Measurements from ENCODE around the gene CCDC60.

CCDC60 gene

DNA sequence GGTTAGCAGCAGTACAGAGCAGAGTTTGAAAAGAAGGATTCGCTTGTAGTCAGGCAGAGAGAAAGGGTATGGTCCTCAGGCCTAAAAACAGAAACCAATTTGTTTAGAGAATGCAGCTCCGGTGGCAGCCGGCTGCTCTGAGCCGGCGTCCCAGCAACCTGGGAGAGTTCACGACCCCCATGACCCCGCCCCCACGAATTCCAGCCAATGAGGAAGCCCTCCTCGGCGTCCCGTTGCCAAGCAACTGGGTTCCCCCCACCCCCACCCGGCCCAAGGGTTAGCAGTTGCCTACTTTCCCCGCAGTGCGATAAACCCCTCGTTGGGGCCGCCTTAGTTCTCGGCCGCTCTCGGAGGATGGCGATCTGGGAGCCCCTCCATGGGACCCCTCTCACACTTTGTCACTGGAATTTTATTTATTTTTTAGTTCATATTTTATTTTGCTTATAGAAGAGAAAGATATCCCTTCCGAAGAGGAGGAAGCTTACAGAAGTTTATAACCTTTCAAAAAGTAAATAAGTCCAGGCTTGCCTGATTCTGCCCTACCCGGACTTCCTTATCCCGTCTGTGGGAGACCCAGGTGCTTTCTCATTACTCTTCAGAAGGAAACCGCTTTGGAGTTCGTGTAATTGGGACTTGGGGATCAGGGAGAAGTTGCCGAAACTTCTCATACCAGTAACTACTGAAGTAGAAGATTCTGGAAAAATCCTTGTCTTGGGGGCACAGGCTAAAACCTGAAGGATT lies at the start of gene CCDC60:
Gene CCDC60 (plus strand): TSS at position 300 of the 741 bp plus-strand sequence. CDS start 448 bp downstream, outside the sequence.
- no peak for DNase-seq (ENCODE audit: low read depth)

DNA sequence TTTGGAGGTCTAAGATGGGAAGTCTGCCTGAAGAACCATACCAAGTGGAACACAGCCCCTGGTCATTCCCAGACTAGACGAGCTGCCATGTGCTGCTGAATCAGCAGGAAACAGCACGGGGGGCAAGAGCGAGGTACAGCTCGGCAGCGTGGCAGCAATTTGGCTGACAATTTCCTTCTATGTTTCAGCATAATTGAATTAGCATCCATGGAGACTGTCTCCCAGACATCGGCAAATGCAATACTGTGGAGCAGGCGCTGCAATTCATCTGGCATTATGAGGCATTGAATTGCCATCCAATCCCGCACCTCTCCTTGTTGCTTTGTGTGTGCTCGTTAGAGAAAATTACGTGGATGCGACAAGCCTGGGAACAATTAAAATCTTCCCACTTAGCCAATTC lies 46.0 kb upstream of the CCDC60 start:
- DNase-seq (ENCODE audit: low read depth): no peak

DNA sequence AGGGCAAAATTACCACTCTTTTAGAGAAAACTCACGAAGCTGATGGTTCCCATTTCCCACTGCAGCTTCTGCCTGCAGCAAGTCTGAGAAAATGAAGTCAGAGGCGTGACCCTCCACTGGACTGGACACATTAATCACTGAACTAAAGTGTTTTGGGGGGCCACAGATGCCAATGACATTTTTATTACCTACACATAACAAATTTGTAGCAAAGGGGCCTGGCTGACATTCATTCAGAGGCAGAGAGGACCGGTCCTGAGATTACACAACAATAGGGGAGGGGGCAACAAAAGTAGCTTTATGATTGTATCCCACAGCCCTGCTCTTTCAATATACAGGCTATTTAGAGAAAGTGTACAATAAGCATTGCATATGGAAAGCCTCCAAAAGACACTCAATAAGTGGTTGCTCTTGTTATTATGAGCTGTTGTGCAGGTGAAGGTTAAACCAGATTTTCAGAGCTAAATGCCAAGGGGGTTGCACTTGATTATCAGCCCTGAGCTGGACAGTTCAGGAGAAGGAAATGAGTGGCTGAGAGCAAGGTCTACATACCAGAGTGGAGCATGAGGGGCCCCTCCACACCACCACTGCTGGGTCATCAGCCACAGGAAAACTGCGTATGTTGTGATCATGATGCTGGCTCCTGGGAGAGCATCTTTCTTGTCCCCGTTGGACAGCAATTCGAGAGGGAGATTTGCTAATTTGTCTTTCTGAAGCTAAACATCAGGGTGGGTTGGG lies 41.5 kb upstream of the CCDC60 start:
- DNase-seq (ENCODE audit: low read depth): no peak

DNA sequence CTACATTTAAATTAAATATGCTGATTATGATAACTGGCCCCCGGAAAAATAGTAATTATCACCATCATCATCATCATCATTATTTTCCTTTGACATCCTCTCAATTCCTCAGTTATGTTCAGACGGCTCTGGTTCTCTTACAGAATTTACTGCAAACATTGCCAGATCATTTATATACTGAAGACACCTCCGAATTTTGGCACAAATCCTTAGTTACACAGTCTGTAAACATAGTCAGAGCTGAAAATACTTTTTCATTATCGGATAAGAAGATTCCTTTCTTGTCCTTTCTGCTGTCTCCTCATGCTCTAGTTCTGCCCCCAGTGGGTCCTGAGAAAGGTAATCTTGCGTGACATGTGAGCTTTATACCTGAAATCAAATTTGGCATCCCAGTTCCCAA lies 40.3 kb upstream of the CCDC60 start:
- DNase-seq (ENCODE audit: low read depth): no peak

DNA sequence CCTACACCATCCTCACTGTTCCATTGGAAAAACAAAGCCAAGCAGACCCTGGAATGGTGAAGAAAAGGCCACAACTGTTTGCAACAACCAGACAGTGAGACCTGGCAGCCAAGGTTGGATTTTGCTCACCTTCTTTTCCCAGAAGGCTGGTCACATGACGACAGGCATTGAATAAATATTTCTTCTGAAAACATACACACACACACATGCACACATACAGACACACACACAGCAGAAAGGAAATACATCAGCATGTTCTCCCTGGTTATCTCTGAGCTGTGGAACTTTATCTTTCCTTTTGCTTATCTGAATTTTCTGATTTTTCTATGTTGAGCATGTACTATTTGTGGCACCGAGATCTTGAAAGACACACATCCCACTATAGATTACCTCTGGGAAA lies 38.0 kb upstream of the CCDC60 start:
- DNase-seq (ENCODE audit: low read depth): no peak

- no peak for DNase-seq (ENCODE audit: low read depth)
Observed at GRCh38 chr12:119299130-119299529, 35.4 kb upstream of the CCDC60 start.

- no peak for DNase-seq (ENCODE audit: low read depth)
Observed at GRCh38 chr12:119301379-119301778, 33.1 kb upstream of the CCDC60 start.

DNA sequence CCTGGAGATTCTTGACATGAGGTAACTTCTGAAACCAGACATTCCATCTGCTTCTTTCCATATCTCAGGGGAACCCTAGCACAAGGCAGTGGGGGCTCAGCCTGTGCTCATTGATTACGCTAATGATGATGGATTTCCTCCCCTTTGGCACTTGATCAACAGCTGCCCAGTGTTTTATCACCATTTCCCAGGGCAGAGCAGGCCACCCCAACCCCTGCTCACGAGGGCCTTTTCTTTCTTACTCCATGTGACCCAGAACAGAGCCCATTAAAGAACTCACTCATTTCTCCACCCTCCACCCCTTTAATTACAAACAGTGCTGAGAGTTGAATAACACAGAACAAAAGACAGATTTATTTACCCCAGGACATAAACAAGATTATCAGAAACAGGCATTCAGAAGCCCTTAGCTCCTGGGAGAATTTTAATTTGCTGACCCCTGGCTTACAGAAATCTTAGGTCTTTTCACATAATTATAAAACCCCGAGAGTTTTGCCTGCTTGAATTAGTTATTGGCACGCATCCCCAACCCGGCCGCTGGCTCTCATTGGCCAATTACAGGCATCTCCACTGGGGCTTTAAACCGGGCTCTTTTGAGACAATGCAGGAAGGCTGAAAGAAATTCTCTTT lies 32.0 kb upstream of the CCDC60 start:
- DNase-seq (ENCODE audit: low read depth): no peak

GRCh38 chr12:119306593-119306992 lies 27.9 kb upstream of the CCDC60 start:
- DNase-seq (ENCODE audit: low read depth): no peak

DNA sequence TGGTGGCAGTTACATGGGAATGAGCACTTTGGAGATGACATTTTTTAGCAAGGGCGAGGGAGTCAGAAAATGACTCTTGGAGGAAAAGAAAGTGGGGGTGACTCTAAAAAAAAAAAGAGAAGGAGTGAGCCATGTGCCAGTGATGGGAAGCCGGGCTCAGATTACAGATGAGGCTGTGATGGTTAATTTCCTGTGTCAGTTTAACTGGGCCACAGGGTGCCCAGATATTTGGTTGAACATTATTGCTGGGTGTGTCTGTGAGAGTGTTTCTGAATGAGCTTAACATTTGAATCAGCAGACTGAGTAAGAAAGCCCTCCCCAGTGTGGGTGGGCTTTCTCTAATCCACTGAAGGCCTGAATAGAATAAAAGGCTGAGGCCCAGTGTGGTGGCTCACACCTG lies 26.8 kb upstream of the CCDC60 start:
- DNase-seq (ENCODE audit: low read depth): no peak

DNA sequence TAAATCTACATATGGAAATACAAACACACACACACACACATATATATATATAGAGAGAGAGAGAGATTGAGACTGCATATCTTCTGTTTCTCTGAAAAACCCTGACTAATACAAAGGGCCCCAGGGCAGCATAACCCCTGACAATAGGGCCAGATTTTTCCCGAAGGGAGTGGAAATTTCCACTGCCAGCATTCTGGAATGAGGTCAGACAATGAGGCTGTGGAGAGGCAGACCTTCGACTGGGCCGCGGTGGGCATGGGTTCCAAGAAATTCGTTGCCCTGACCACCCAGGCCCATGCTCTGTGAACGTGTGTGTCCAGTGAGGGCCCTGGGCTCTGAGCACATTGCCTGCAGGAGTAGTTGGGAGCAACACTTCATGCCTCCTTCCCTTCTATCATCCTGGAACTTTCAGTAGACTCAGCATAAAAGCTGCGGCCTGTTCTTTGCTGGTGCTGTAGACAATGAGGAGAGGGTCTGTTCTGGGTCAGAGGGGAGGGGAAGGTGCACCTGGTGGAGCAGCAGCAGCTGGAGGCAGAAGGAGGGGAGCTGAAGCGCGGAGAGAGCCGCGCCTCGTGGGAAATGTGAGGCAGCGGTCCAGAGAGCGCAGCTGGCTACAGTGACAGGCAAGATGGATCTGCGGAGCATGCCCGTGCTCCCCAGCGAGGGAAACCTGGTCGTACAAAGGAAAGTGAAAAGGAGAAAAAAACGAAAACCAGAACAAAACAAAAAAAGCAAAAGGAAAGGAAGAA lies 25.6 kb upstream of the CCDC60 start:
- no peak for DNase-seq (ENCODE audit: low read depth)

DNA sequence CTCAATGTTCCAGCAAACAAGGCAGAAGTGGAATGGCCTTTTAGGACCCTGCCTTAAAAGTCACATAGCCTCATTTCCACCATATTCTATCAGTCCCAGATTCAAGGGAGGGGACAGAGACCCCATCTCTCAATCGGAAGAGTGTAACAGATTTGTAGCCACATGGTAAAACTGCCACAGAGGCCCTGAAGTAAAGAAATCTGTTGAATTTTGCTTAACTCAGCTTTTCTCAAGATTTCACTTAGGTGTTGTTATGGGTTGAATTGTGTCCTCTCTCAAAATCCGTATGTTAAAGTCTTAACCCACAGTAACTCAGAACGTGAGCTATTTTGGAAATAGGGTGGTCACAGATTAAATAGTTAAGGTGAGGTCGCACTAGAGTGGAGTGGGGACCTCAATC lies 22.7 kb upstream of the CCDC60 start:
- DNase-seq (ENCODE audit: low read depth): no peak

DNA sequence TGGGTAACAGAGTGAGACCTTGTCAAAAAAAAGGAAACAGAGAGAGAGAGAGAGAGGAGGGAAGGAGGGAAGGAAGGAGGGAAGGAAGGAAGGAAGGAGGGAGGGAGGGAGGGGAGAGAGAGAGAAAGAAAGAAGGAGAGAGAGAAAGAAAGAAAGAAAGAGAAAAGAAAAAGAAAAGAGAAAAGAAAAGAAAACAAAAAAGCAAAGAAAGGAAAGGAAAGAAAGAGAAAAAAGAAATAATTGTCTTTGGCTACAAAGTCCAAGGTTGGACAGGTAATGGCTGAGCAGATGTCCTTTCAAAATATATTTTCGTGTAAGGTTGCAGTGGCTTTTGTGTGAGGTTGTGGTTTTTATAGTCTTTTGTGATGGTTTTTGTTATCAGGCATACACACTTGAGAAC lies 21.6 kb upstream of the CCDC60 start:
- DNase-seq (ENCODE audit: low read depth): no peak

GRCh38 chr12:119314290-119314689 lies 20.2 kb upstream of the CCDC60 start:
- DNase-seq (ENCODE audit: low read depth): no peak

DNA sequence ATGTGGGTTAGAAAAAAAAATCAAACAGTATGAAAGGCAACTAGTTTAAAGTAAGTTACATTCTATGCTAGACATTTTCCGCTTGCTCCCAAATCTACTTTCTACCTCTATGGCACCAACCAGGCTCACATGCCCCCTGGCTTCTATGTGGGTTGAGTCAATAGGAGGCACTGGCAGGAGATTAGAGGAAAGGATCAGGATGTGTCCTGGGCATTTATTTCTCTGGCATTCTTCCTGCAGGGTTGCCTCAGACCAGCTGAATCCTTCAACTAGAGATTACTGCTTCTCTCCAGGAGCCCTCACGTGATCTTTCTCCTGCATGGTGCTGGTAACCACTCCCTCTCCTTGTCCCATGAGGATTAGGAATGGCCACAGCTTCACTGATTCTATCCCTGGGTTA lies 14.9 kb upstream of the CCDC60 start:
- DNase-seq (ENCODE audit: low read depth): no peak

DNA sequence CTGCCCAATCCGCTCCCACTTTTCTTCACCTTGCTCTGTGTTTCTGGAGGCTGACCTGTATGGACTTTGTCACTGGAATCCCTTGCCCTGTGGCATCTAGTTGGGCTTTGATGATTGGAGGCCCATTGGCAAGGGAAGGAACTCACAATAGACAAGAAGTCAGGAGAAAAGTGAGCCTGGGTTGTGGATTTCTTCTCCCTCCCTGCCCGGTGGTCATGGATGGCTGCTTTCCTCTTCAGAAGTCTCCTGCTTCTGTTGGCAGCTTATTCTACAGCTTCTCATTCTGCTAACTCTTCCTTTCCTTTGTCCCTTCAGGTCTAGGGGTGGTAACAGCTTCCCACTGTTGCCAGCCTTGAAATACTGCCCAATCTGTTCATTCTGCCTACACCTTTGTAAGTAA lies 13.9 kb upstream of the CCDC60 start:
- DNase-seq (ENCODE audit: low read depth): no peak

- no peak for DNase-seq (ENCODE audit: low read depth)
Observed at GRCh38 chr12:119322301-119322723, 12.2 kb upstream of the CCDC60 start.

- no peak for DNase-seq (ENCODE audit: low read depth)
Observed at GRCh38 chr12:119325813-119326212, 8.7 kb upstream of the CCDC60 start.

GRCh38 chr12:119326341-119326740 lies 8.2 kb upstream of the CCDC60 start:
- DNase-seq (ENCODE audit: low read depth): no peak

GRCh38 chr12:119327471-119327870 lies 7.1 kb upstream of the CCDC60 start:
- DNase-seq (ENCODE audit: low read depth): no peak

GRCh38 chr12:119328111-119328510 lies 6.4 kb upstream of the CCDC60 start:
- no peak for DNase-seq (ENCODE audit: low read depth)

DNA sequence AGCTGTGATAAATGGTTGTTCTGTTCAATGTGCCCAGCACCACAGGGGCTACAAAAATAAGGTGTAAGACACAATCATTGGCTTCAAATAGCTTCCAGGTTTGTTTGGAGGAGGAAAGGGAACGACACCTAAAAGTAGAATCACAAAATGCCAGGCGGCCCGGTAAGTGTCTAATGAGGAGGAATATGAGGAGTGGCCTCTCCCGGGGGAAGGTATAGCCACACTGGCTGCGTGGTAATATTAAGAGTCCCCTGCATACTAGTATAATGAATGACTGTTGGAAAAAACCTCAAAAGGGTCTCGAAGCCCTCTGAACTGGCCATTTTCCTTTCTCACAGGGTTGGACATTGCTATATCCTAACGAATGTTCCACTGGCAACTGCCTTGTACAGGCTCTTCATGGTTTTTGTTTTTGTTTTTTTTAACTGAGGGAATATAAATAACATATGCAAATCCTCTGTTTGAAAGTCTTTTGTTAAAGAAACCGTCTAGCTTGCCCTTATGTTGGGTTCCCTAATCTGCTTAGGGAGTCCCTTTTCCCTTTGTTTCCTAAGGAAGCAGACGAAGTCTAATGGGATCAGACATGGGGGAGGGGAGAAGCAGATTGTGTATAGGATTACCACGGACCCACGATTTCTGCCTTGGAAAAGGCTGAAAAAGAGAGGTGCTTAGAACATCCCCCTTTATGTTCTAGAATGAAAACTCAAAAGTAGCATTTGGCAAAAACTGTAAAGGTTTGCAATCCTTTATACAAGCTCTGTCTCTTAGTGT lies 4.2 kb downstream of the CCDC60 start:
- no peak for DNase-seq (ENCODE audit: low read depth)
